Embryonic facial prominence (tissue), 1 donor: ENCODE data around the gene CD276.
"Not testable (repeated sequence)": the region's sequence is repeated elsewhere in the genome, so short reads cannot be mapped to it uniquely, and the experiment has no call there.

Source experiments
- DNase-seq: peaks from one replicate; pipeline ENCODE4 v3.0.0-alpha.2; 2016; ENCODE audit errors: extremely low spot score

Gene CD276

GRCh38 chr15:73683777-73684580 lies at the start of gene CD276:
Gene CD276 (plus strand): TSS chr15:73684383. CDS start chr15:73699640, 15,257 bp downstream.
- DNase-seq: no peak

- no peak for DNase-seq
Measured at GRCh38 chr15:73637527-73637926, 46.7 kb upstream of the CD276 start.

GRCh38 chr15:73639464-73639863 lies 44.7 kb upstream of the CD276 start:
- not testable (repeated sequence) for DNase-seq

GRCh38 chr15:73647259-73648013 lies 36.7 kb upstream of the CD276 start:
- DNase-seq: no peak

- no peak for DNase-seq
Measured at GRCh38 chr15:73648014-73648295, 36.2 kb upstream of the CD276 start.

GRCh38 chr15:73650416-73651126 lies 33.6 kb upstream of the CD276 start:
- no peak for DNase-seq

GRCh38 chr15:73654659-73655058 lies 29.5 kb upstream of the CD276 start:
- DNase-seq: no peak

- DNase-seq: no peak
Measured at GRCh38 chr15:73655724-73656123, 28.5 kb upstream of the CD276 start.

GRCh38 chr15:73658645-73659044 lies 25.5 kb upstream of the CD276 start:
- DNase-seq: no peak

GRCh38 chr15:73660455-73660854 lies 23.7 kb upstream of the CD276 start:
- no peak for DNase-seq

- no peak for DNase-seq
Measured at GRCh38 chr15:73674587-73674986, 9.6 kb upstream of the CD276 start.

GRCh38 chr15:73677146-73677607 lies 7.0 kb upstream of the CD276 start:
- no peak for DNase-seq

- no peak for DNase-seq
Measured at GRCh38 chr15:73677733-73678132, 6.5 kb upstream of the CD276 start.

GRCh38 chr15:73678498-73678897 lies 5.7 kb upstream of the CD276 start:
- no peak for DNase-seq

GRCh38 chr15:73679180-73679579 lies 5.0 kb upstream of the CD276 start:
- DNase-seq: no peak

GRCh38 chr15:73679964-73680363 lies 4.2 kb upstream of the CD276 start:
- DNase-seq: no peak

GRCh38 chr15:73680549-73680948 lies 3.6 kb upstream of the CD276 start:
- no peak for DNase-seq

GRCh38 chr15:73681063-73681462 lies 3.1 kb upstream of the CD276 start:
- DNase-seq: no peak

- DNase-seq: no peak
Measured at GRCh38 chr15:73681856-73682599, 2.2 kb upstream of the CD276 start.

GRCh38 chr15:73682600-73683090 lies 1.5 kb upstream of the CD276 start:
- no peak for DNase-seq

GRCh38 chr15:73683257-73683776 lies 866 bp upstream of the CD276 start:
- DNase-seq: no peak
